GM12891 (cell line): ENCODE data around the gene RBM20. TPM values are rescaled to one million over a fixed set of nuclear protein-coding genes. Genes with fewer than 3 reads are reported as not detected.
"Not testable (repeated sequence)": the region's sequence is repeated elsewhere in the genome, so short reads cannot be mapped to it uniquely, and the experiment has no call there.

ENCODE experiments used
- DNase-seq: peaks from one replicate; pipeline ENCODE4 v3.0.0; 2011; ENCODE audit warnings: low spot score; ENCODE audit not compliant: insufficient read length
- FAIRE-seq: peaks from 2 replicates; lab custom pipeline; 2011; peaks lifted over from hg19 to GRCh38; lab: Jason Lieb, UNC
- PAX5 ChIP-seq: IDR thresholded peaks from 2 replicates; pipeline ENCODE4 v1.6.1; 2011; ENCODE audit warnings: low read length, moderate library complexity, mild to moderate bottlenecking; ENCODE audit not compliant: insufficient read depth, severe bottlenecking
- POLR2A ChIP-seq: IDR thresholded peaks from 2 replicates; pipeline ENCODE4 v1.6.1; 2011; ENCODE audit warnings: low read depth, low read length, control low read depth
- POLR2AphosphoS5 ChIP-seq: IDR thresholded peaks from 2 replicates; pipeline ENCODE4 v1.6.1; 2011; ENCODE audit warnings: low read depth, low read length, control low read depth
- POU2F2 ChIP-seq: IDR thresholded peaks from 2 replicates; pipeline ENCODE4 v1.6.1; 2011; ENCODE audit warnings: low read depth, mild to moderate bottlenecking, control low read depth, low read length, moderate library complexity
- SPI1 ChIP-seq: IDR thresholded peaks from 2 replicates; pipeline ENCODE4 v1.6.1; 2011; ENCODE audit warnings: low read depth, low read length, control low read depth
- TAF1 ChIP-seq: IDR thresholded peaks from 2 replicates; pipeline ENCODE4 v1.6.1; 2011; ENCODE audit warnings: low read depth, low read length, control low read depth
- polyA plus RNA-seq: library from polyadenylated mRNA; unstranded; fragments of >200 nt; gene quantifications from one replicate; pipeline ENCODE4 v1.2.1, GENCODE V29; 2012; ENCODE audit warnings: low read depth, missing spikeins, inconsistent platforms; ENCODE audit not compliant: missing spikeins

Gene RBM20
- polyA plus RNA-seq, result 0.86 TPM

DNA sequence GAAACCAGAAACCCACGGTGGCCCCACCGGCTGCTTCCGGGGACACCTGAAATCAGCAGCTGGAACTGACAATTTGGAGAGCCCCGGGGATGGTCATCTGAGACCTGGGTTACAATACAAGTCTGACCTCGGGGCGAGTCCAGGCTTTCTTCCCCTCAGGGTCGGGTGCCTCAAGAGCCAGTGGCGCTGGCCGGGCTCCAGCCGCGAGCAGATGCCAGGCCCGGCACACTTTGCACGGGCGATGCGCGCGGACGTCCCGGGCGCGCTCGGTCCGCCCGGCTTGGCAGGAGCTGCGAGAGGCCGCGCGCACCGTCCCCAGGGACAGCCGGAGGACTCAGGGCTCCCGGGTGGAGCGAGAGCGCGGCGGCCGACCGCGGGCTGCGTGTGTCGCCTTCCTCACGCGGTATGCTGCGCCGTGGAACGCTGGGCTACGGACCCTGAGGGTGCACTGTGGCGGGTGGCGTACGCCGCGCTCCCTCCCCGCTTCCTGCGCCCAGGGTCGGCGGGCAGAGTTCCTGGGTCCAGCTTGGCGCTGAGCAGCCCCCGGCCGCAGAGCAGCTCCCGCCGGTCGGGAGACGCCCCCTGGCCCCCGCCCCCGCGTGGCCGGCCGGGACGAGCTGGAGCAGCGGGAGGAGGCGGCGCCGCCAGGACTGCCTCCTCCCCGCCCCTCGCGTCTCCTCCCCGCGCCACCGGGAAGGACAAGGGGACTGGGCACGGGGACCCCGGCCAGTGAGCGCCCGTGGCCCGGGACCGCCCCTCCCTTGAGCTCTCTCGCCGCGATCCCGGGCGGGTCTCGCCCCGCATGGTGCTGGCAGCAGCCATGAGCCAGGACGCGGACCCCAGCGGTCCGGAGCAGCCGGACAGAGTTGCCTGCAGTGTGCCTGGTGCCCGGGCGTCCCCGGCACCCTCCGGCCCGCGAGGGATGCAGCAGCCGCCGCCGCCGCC lies at the start of gene RBM20:
Gene RBM20, plus strand, starts transcription at position 684 of the 945 bp plus-strand sequence. Its CDS starts 119 bp downstream, at position 803.
- DNase-seq, result peak; percentile 33
- TF ChIP-seq POLR2AphosphoS5 (no peak), PAX5 (no peak), POU2F2 (no peak), SPI1 (no peak), TAF1 (no peak), POLR2A (no peak)
- peak; percentile 74 for FAIRE-seq

DNA sequence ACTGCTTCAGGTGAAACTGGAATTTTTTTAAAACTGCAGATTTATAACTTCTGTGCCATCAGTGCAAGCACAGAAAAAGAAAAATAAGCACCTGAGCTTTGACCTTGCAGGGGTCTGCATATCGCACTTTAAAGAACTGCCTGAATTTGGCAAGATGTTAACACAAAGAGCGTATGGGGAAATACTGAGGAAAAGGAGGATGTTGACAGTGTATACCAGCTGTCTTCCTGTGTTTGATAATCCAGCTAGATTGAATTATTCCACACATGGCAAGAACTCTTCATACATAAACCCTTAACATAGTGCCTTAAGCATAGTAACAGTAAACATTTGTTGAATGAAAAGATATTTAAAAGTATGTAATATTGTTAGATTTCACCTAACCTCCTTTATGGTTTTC lies 46.7 kb upstream of the RBM20 start:
- DNase-seq (no peak), FAIRE-seq (no peak)
- TF ChIP-seq PAX5 (no peak), SPI1 (no peak), POLR2AphosphoS5 (no peak), TAF1 (no peak), POU2F2 (no peak), POLR2A (no peak)

GRCh38 chr10:110600487-110601101 lies 43.5 kb upstream of the RBM20 start:
- no peak for DNase-seq
- FAIRE-seq, result no peak
- TF ChIP-seq POLR2AphosphoS5 (no peak), PAX5 (no peak), TAF1 (no peak), SPI1 (no peak), POU2F2 (no peak), POLR2A (no peak)

DNA sequence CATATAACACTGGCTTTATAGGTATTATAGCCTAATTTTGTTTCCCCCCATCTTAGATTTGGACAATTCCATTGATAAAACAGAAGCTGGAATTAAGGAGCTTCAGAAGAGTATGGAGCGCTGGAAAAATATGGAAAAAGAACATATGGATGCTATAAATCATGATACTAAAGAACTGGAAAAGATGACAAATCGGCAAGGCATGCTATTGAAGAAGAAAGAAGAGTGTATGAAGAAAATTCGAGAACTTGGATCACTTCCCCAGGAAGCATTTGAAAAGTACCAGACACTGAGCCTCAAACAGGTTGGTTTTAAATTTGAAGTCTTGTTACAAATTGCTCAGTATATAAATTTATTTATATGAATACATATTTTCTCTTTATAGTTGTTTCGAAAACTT lies 42.6 kb upstream of the RBM20 start:
- TF ChIP-seq POLR2A (no peak), SPI1 (no peak), POLR2AphosphoS5 (no peak), TAF1 (no peak), PAX5 (no peak)
- DNase-seq, result no peak
- no peak for FAIRE-seq

GRCh38 chr10:110608087-110608486 lies 36.0 kb upstream of the RBM20 start:
- no peak for DNase-seq
- TF ChIP-seq POLR2AphosphoS5 (no peak), TAF1 (no peak), POU2F2 (no peak), SPI1 (no peak), PAX5 (no peak), POLR2A (no peak)
- FAIRE-seq, result no peak

DNA sequence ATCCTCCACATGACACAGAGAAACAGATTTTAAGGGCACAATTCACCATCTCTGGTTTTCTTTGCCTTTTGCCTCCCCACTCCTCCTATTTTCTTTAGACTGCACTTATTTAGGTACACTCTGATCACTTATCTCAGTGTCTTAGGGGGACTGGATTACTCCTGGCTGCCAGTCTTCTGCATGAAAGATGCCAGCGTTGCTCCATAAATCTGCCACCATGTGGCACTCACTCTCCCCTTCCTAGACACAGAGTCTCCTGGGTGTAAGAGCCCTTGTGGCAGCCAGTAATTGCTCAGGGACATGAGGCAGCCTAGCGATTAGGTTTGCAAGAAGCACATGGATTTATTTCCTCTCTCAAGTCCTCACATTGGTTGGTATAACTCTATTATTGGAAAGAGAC lies 34.5 kb upstream of the RBM20 start:
- TF ChIP-seq POLR2AphosphoS5 (no peak), POU2F2 (no peak), POLR2A (no peak)
- DNase-seq (no peak), FAIRE-seq (no peak)

GRCh38 chr10:110610308-110610774 lies 33.8 kb upstream of the RBM20 start:
- TF ChIP-seq SPI1, result no peak
- no peak for TF ChIP-seq POLR2A
- TF ChIP-seq TAF1, result no peak
- no peak for TF ChIP-seq POLR2AphosphoS5
- no peak for TF ChIP-seq POU2F2
- no peak for TF ChIP-seq PAX5
- peak; percentile 54 for FAIRE-seq
- peak; percentile 20 for DNase-seq

DNA sequence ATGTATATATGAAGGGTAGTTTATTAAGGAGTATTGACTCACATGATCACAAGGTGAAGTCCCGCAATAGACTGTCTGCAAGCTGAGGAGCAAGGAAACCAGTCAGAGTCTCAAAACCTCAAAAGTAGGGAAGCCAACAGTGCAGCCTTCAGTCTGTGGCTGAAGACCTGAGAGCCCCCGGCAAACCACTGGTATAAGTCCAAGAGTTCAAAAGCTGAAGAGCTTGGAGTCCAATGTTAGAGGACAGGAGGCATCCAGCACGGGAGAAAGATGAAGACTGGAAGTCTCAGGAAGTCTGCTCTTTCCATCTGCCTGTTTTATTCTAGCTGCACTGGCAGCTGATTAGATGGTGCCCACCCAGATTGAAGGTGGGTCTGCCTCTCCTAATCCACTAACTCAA lies 33.4 kb upstream of the RBM20 start:
- FAIRE-seq, DNase-seq: not testable (repeated sequence)

GRCh38 chr10:110612087-110612486 lies 32.0 kb upstream of the RBM20 start:
- TF ChIP-seq SPI1 (peak; percentile 48), POLR2AphosphoS5 (no peak), POU2F2 (no peak)
- no peak for DNase-seq
- FAIRE-seq, result peak; percentile 72
